Vagina (tissue), 2 donors: Measurements from ENCODE around the gene TNRC18.
A peak's percentile ranks its signal among the peaks of the same experiment; 100 is the strongest.

Experiments used
- POLR2A ChIP-seq, 2 donors: fragments of 450-650 bp; IDR thresholded peaks; one replicate each; pipeline ENCODE4 v1.6.1; 2017; ENCODE audit warnings: antibody characterized with exemption in 2 of 2, mild to moderate bottlenecking in 2 of 2, moderate library complexity in 2 of 2
- TF ChIP-seq, protein P1 (sequence below), 3 experiments: fragments of 450-650 bp in 2 of 3; fragments of 200-600 bp in 1 of 3; sonication (generic) in 1 of 3; IDR thresholded peaks; one replicate each; pipeline ENCODE4 v1.5.1; 2017 to 2019; ENCODE audit warnings: antibody characterized with exemption in 3 of 3, mild to moderate bottlenecking in 2 of 3, moderate library complexity in 2 of 3

DNA sequence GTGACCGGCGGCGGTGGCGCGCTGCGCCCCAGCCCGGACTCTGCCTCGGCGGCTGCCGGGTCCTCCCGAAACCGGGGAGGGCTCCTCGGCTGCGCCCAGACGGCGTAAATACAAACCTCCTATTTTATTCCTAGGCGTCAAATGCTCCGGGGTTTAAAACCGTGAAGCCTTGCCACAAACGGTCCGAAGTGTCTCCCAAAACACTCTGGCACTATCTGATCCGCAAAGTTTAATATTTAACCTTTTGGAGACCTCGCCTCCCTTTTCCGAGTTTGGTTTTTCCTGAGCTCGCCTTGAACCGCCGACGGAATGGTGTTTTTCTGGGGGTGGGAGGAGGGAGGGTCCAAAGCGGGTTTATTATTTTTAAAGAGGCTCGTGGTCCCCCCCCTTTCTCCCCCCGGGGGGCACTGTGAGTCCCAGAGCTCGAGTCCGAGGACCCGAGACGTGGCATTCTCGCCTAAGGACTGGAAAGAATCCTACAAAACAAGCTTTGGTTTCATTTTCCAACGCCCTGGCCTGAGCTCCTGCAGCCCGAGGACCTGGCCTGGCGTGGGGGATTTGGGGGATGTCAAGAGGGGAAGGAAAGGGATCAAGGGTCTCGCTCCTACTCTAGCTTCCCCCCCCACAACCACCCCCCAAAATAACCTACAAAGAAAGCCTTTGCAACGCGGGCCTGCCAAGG, 1.8 kb downstream of the TNRC18 start:
- TF ChIP-seq, protein P1, sequence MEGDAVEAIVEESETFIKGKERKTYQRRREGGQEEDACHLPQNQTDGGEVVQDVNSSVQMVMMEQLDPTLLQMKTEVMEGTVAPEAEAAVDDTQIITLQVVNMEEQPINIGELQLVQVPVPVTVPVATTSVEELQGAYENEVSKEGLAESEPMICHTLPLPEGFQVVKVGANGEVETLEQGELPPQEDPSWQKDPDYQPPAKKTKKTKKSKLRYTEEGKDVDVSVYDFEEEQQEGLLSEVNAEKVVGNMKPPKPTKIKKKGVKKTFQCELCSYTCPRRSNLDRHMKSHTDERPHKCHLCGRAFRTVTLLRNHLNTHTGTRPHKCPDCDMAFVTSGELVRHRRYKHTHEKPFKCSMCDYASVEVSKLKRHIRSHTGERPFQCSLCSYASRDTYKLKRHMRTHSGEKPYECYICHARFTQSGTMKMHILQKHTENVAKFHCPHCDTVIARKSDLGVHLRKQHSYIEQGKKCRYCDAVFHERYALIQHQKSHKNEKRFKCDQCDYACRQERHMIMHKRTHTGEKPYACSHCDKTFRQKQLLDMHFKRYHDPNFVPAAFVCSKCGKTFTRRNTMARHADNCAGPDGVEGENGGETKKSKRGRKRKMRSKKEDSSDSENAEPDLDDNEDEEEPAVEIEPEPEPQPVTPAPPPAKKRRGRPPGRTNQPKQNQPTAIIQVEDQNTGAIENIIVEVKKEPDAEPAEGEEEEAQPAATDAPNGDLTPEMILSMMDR (IDR thresholded peaks at IDR 0.05), result no peak
- TF ChIP-seq POLR2A (IDR thresholded peaks at IDR 0.05), result peak in 1 of 2 donors; percentile 18
